HG02610 (cell line): Measurements from ENCODE around the gene TSACC.
"Not testable (repeated sequence)": the region's sequence is repeated elsewhere in the genome, so short reads cannot be mapped to it uniquely, and the experiment has no call there.

Source experiments
- ATAC-seq: cut with Tn5 transposase; IDR thresholded peaks from one replicate; pipeline ENCODE4 v1.9.1; 2021; ENCODE audit warnings: mild to moderate bottlenecking, moderate library complexity; ENCODE audit not compliant: unreplicated experiment

TSACC gene

DNA sequence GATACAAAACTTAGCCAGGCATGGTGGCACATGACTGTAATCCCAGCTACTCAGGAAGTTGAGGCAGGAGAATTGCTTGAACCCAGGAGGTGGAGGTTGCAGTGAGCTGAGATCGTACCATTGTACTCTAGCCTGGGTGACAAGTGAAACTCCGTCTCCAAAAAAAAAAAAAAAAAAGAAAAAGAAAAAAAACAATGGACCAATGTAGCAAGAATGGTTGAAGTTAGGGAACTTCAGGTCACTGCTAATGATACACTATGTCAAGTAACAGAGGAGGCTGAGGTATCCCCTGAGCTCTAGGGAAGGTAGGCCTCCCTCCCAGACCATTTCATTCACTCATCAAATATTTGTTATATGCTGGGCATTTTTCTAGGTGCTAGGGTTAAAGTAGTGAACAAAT is 7.7 kb downstream of the TSACC start:
- not testable (repeated sequence) for ATAC-seq

DNA sequence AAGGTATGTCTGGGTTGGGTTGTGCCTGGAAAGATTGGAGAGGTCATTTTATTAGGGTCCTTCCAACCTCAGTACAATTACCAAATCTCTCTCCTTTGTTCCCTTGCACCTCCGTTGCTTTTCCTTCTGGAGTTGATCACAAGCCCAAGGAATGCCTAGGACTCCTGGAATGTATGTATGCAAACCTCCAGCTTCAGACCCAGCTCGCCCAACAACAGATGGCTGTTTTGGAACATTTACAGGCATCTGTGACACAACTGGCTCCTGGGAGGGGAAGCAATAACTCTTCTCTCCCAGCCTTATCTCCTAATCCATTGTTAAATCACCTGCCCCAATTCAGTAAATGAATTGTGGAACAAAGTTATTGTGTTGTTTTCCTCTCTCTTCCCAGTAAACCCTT is 8.3 kb downstream of the TSACC start:
- ATAC-seq: no peak

DNA sequence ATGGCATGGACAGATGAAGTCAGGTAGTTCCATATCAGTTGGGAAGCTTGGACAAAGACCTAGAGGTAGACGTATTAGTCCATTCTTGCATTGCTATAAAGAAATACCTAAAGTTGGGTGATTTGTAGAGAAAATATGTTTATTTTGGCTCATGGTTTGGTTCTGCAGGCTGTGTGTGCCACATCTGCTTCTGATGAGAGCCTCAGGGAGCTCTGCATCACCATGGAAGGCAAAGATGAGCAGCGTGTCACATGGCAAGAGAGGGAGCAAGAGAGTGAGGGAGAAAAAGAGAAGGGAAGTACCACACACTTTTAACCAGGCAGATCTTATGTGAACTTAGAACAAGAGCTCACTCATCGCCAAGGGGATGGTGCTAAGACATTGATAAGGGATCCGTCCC is 9.0 kb downstream of the TSACC start:
- ATAC-seq: no peak

DNA sequence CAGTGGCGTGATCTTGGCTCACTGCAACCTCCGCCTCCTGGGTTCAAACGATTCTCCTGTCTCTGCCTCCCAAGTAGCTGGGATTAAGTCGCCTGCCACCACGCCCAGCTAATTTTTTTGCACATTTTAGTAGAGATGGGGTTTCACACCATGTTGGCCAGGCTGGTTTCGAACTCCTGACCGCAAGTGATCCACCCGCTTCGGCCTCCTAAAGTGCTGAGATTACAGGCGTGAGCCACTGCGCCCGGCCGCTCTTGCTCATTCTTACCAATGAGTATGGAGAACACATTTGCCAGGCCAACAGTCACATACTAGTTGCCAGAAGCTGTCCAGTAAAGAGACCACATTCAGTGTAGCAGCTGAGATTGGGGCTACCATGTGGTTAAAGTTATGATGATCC is 14.2 kb downstream of the TSACC start:
- ATAC-seq: not testable (repeated sequence)

DNA sequence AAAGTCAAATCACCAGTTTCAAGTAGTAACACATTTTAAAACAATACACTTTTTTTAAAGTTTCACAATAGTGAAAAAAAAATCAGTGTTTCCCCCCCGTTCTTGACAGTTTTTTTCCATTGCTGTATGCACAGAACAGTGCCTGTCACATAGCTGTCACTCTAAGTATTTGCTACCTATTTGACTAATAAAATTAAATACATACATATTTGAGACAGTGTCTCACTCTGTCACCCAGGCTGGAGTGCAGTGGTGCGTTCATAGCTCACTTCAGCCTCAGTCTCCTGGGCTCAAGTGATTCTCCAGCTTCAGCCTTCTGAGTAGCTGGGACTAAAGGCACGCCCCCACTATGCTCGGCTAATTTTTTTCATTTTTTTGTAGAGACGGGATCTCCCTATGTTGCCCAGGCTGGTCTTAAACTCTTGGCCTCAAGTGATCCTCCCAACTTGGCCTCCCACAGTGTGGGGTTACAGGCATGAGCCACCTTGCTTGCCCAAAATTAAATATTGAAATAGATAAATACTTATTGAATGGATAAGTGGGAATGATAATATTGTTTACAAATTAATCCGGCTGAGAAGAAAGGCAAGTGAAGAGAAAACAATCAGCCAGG is 18.0 kb downstream of the TSACC start:
- ATAC-seq: no peak

DNA sequence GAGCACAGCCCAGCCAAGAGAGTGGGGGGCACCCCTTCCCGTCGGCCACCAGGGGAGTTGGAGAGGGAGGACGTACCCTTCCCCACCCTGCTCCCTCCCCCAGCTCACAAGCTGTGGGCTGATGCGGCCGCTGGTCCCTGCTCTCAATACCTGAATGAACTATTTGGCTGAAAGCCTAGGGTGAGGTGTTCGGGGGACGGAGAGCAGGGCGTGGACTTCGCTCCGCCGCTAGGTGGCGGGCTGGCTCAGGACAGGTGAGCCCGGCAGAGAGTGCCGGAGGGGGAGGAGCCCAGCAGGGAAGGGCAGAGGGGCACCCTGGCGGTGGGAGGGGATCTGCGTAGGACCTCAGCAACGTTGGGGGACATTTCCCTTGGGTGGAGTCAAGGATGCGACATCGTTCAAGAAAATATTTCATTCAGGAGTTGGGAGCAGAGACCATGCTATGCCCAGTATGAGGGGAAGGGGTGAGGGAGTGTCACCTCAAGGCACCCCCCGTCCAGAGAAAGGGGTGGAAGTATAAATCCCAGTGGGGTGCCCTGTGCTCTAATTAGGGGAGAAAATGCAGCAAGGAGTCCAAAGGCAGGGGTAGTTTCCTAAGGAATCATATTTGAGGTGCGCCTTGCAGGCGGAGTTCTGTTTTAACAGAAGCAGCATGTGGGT is 18.7 kb downstream of the TSACC start:
- ATAC-seq: peak; percentile 55

DNA sequence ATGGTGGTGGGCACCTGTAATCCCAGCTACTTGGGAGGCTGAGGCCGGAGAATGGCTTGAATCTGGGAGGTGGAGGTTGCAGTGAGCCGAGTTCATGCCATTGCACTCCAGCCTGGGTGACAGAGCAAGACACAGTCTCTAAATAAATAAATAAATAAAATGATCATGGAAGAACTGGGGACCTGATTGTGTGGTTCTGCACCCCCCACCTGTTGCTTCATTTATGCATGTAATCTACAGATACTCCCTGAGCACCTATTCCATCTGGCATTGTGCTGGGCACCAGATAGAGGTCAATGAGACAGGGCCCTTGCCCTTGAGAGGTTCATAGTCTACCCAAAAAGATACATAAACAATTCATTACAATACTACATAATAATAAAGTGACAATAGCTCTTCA is 19.7 kb downstream of the TSACC start:
- no peak for ATAC-seq

DNA sequence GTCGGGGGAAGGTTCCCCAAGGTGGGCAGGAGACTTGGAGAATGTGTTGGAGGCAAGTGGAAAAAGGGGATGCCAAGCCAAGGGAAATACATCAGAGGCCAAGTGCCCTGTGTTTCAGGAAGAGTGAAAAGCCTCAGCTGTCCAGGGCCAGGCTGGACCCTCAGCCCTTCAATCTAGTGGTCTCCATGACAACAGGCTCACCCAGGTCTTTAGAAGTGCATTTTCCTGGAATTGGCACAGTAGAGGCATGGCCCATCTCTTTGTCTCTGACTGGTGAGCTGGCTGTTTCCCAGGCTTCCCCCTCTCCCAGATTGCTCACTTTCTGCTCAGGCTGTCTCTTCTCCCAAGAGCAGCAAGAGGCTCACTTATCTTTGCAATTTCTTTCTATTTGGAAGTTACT is 20.3 kb downstream of the TSACC start:
- no peak for ATAC-seq

DNA sequence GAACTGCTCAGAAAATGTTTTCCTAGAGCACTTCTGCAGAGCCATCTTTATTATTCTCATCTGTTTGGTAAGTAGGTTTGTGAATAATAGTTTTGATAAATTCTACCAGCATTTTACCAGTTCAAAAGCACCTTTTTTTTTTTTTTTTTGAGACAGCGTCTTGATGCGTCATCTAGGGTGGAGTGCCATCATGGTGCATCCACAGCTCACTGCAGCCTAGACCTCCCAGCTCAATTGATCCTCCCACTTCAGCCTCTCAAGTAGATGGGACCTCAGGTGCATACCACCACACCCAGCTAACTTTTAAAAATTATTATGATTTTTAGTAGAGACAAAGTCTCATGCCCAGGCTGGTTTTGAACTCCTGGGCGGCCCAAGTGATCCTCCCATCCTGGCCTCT is 20.9 kb downstream of the TSACC start:
- ATAC-seq: no peak

DNA sequence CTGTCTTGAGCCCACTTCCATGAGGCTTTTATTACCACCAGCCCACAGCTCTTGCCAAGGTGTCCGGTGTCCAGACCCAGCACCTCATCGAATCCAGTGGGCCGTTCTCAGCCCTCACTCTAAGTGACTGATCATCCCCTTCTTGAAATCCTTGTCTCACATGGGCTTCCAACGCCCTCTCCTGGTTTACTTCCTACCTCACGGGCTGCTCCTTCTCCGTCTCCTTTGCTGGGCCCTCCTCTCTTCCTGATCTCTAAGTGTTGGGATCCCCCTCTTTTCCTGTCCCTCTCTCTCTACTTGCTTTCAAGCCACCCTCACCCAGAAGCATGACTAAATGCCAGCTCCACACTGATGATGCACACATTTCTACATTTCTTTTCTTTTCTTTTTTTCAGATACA is 21.6 kb downstream of the TSACC start:
- no peak for ATAC-seq

DNA sequence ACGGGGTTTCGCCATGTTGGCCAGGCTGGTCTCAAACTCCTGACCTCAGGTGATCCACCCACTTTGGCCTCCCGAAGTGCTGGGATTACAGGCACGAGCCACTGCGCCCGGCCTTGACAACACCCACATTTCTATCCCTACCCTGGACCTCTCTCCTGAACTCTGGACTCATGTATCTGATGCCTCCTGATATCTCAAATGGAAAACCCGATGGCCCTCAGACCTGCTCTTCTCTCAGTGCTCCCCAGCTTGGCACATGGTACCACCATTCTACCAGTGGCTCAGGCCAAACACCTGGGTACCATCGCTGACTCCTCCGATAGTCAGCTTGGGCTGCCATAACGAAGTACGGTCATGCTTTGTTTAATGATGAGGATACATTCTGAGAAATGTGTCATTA is 22.2 kb downstream of the TSACC start:
- ATAC-seq: no peak

DNA sequence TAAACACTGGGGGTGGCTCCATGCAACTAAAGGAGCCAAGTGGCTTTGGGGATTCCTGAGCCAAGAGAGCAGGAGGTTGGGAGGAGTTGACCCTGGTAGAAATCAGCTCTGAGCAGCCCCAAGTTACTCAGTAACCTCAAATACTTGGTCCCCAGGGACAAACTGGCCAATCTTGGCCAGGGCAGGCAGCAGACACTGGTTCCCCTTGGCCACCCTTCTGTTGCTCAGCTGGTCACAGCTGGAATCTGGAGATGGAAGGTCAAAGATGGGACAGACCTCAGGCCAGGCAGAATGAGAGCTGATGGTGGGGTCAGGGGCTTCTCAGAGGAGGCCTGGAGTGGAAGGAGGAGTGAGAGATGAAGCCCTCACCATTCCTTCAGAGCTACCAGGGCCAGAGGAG is 27.4 kb downstream of the TSACC start:
- ATAC-seq: no peak

DNA sequence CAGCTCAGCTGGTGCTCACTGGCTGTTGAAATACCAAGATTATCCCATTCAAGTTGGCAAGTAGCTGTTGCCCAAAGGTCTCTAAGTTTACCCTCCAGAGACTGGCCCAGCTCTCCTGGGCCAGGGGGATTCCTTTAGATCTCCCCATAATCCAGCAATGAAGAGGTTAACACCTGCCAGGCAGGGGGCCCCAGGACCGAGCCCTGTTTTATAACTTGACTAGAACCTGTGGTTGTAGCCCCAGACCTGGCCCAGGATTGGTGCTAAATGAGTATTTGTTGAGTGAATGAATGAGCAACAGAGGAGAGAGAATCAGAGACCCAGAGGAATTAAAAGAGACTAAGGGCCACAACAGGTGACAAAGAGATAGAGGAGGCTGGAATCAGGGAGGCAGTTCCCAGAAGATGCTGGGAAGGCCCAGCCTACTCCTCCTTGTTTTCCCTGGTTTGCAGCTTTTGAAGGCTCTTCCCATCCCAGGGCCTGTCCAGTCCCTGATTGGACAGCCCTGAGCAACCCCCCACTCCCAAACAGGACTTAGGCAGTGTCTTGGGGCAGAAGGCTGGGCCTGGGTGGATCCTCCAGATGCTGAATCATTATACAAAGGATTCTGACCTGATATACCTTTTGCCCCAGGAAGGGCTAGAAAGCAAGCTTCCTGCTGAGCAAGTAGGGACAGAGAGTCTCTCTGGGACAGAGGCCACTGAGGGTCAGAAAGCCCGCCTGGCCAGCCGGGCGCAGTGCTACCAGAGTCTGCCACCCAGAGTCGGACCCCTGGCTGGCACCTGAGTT is 28.2 kb downstream of the TSACC start:
- ATAC-seq: no peak

DNA sequence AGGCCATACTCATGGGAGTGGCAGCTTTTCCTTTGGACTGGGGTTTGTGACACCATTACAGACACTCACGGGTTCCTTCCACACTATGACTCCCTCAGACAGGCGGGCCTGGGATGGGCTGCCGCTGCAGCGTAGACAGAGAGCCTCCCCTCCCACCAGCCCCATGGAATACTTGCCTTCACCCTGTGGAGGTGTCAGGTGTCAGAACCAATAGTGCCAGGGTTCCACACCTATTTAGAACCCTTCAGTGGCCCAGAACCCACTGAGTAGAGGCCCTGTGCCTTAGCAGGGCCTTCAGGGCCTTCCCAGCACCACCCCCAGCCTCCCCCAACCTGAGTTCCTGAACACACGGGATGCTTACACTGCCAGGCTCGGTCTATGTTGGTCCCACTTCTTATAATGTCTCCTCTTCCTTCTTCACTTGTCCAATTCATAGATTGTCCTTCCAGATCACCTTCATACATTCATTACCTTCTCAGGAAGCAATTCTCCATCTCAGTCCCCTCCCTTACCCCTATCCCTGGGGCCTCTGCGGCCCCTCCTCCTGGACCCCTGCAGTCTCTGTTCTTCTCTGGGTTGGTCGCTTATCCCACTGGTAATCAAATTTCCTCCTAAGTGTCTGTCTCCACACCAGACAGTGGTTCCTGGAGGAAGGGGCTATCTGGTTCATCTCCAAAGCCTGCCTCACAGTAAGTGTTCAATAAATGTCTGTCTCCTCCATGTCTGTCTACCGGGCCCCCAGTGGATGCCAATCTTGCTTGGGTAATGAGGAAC is 29.2 kb downstream of the TSACC start:
- ATAC-seq: no peak

DNA sequence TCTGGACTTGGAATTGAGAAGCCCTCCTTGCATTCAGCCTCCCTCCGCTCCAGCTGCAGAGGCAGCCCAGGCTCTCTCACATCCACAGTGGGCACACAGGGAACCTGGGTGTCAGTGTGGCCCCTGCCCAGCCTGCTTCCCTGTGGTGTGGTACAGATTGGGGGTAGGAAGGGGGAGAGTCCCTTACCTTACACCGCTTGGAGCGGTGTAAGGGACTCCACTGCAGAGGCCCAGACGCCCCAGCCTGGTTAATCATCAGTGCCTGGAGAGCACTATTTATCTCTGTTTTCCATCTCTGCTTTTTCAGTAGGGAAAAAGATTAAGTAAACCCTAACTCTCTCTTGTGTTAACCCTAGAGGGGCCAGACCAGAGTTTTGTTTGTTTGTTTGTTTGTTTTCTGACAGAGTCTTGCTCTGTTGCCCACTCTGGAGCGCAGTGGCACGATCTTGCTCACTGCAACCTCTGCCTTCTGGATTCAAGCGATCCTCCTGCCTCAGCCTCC is 29.9 kb downstream of the TSACC start:
- no peak for ATAC-seq

DNA sequence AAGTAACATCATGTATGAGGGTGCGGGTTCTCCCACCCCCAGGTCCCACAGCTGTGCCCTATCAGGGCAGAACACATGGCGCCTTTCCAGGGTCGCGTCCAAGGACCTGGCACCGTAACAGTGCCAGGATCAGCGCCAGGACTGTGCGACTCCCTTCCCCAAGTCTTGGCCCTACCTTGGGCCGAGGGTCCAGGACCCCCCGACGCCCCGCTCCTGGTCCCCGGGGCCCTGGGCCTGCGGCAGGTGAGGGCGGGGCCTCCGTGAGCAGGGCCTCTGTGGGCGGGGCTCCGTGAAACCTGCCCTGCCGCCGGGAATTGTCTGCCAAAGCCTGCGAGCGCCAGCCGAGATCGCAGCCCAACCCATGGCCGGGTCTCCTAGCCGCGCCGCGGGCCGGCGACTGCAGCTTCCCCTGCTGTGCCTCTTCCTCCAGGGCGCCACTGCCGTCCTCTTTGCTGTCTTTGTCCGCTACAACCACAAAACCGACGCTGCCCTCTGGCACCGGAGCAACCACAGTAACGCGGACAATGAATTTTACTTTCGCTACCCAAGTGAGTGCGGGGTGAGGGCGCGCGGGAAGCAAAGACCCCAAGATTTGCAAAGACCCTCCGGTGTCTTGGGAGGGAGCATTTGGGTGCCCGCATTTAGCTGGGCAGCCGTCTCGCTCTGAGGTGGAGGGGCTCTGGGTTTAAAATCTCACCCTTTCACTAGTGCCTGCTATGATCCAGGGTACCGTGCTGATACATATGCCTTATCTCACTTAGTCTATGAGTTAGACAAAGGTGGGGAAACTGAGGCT is 30.8 kb downstream of the TSACC start, which contains the start of gene RHBG:
Gene RHBG, plus strand, starts transcription at position 323 of the 796 bp plus-strand sequence. Its CDS starts 39 bp downstream, at position 362.
- ATAC-seq: no peak

DNA sequence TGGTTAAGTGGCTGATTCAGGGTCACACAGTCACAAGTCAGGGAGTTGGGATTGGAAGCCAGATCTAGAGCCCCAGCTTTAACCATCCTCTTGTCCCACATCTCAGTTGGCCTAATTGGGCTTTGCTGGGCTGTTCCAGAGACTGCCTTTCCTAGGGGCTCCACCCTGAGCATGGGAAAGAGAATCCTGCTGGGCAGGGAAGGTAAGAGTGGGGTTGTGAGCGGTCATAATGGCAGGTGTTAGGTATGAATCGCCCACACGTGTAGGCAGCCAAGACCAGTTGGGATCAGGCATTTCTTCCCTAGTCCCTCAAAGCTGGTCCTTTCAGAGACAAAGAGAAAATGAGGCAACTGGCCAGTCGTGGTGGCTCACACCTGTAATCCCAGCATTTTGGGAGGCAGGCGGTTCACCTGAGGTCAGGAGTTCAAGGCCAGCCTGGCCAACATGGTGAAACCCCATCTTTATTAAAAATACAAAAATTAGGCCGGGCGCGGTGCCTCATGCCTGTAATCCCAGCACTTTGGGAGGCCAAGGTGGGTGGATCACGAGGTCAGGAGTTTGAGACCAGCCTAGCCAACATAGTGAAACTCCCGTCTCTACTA is 31.5 kb downstream of the TSACC start:
- not testable (repeated sequence) for ATAC-seq

DNA sequence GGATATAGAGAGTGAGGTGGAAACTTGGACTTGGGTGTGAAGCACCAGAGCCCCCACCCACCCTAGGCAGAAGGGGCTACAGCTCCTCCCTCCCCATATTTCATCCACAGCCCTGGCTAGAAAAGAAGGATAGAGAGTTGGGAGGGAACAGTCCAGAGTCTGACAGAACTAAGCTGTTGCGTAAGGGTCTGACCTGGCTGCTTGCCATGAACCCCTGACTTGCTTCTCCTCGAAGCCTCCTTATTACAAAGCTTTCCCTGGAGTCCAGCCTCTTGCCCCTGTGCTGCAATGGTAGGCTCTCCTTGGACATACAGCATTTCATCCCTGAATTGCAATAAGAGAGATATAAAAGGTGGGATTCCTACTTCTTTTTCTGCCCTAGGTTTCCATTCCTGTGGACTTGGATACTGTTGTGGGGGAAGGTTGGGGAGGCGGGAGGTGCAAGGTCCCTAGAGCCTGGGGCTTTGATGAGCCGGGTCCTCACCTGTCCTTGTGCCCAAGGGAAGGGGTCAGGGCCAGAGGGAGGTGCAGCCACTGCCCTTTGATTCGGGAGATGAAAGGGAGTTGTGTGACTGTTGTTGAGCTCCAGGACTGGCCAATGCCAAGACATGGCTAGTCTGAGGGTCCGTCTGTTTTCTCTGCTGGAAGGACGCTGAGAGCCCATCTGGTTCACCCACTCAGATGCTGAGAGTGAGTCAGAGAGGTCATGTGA is 33.4 kb downstream of the TSACC start:
- no peak for ATAC-seq

DNA sequence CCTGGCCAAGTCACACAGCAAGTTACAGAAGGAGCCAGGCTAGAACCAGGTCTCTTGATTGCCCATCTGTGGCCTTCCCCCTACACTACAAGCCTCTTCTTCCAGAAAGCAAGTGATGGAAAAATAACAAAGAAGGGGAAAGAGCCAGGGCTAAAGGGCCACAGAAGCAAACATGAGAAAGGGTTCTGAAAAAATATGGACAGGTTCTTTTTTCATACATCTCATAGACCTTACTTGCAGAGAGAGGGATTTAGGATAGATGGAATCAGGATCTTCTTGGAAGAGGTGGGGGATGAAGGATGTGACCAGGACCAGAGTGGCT is 33.9 kb downstream of the TSACC start:
- no peak for ATAC-seq
